Astrocyte of the cerebellum (primary cell): ENCODE data around the gene MUC20.
A peak's percentile ranks its signal among the peaks of the same experiment; 100 is the strongest.
"Not testable (repeated sequence)": the region's sequence is repeated elsewhere in the genome, so short reads cannot be mapped to it uniquely, and the experiment has no call there.

ENCODE experiments used
- DNase-seq: peaks from one replicate; pipeline ENCODE4 v3.0.0-alpha.2; 2011; ENCODE audit warnings: low read depth
- H3K4me3 ChIP-seq: 2 replicates; pipeline ENCODE4 v1.5.1; 2011; ENCODE audit warnings: mild to moderate bottlenecking, low read depth, low read length, moderate library complexity
- in situ Hi-C: cut with HindIII; loops from 2 replicates; pipeline ENCODE4 v1.10.0; 2017; ENCODE audit warnings: low sequenced_read_pairs
- TF ChIP-seq, protein P1 (sequence below): IDR thresholded peaks from 2 replicates; pipeline ENCODE4 v1.5.1; 2012; ENCODE audit warnings: low read length, low read depth, moderate library complexity, mild to moderate bottlenecking; ENCODE audit errors: missing control alignments

The MUC20 gene

GRCh38 chr3:195769551-195769950 lies 48.8 kb downstream of the MUC20 start:
- in situ Hi-C loops = no loop called here
- TF ChIP-seq, protein P1, sequence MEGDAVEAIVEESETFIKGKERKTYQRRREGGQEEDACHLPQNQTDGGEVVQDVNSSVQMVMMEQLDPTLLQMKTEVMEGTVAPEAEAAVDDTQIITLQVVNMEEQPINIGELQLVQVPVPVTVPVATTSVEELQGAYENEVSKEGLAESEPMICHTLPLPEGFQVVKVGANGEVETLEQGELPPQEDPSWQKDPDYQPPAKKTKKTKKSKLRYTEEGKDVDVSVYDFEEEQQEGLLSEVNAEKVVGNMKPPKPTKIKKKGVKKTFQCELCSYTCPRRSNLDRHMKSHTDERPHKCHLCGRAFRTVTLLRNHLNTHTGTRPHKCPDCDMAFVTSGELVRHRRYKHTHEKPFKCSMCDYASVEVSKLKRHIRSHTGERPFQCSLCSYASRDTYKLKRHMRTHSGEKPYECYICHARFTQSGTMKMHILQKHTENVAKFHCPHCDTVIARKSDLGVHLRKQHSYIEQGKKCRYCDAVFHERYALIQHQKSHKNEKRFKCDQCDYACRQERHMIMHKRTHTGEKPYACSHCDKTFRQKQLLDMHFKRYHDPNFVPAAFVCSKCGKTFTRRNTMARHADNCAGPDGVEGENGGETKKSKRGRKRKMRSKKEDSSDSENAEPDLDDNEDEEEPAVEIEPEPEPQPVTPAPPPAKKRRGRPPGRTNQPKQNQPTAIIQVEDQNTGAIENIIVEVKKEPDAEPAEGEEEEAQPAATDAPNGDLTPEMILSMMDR = no peak

GRCh38 chr3:195770081-195770840 lies 49.5 kb downstream of the MUC20 start:
- in situ Hi-C loops = no loop called here
- TF ChIP-seq, protein P1 = no peak
- H3K4me3 ChIP-seq = no peak overlapping the region
- no peak for DNase-seq

More at GRCh38 chr3:195769551-195769950, 48.8 kb downstream of the MUC20 start:
- no peak for DNase-seq
- H3K4me3 ChIP-seq = no peak overlapping the region

DNA sequence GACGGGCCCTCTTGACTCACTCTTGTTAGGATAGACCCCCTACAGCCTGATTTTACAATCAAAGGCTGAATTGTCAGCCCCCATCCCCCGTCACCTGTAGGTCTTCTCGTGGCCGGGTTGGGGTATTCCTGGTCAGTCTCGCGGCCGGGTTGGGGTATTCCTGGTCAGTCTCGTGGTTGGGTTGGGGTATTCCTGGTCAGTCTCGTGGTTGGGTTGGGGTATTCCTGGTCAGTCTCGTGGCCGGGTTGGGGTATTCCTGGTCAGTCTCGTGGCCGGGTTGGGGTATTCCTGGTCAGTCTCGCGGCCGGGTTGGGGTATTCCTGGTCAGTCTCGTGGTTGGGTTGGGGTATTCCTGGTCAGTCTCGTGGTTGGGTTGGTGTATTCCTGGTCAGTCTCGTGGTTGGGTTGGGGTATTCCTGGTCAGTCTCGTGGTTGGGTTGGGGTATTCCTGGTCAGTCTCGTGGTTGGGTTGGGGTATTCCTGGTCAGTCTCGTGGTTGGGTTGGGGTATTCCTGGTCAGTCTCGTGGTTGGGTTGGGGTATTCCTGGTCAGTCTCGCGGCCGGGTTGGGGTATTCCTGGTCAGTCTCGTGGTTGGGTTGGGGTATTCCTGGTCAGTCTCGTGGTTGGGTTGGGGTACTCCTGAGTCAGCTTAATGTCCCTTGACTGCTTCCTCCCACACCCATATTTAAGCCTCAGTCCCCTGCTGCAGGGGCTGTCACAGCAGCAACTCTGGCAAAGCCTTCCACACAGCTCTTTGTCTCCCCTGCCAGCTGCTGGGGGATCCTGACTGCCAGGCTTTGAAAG lies 50.3 kb downstream of the MUC20 start:
- DNase-seq, H3K4me3 ChIP-seq, in situ Hi-C loops: not testable (repeated sequence)

GRCh38 chr3:195771646-195772300 lies 51.0 kb downstream of the MUC20 start:
- DNase-seq = no peak
- in situ Hi-C loops = no loop called here
- no peak overlapping the region for H3K4me3 ChIP-seq
- TF ChIP-seq, protein P1 = no peak

- in situ Hi-C loops = no loop called here
- H3K4me3 ChIP-seq = no peak overlapping the region
- DNase-seq = no peak
- TF ChIP-seq, protein P1 = no peak
Observed at GRCh38 chr3:195773956-195774537, 53.3 kb downstream of the MUC20 start.

DNA sequence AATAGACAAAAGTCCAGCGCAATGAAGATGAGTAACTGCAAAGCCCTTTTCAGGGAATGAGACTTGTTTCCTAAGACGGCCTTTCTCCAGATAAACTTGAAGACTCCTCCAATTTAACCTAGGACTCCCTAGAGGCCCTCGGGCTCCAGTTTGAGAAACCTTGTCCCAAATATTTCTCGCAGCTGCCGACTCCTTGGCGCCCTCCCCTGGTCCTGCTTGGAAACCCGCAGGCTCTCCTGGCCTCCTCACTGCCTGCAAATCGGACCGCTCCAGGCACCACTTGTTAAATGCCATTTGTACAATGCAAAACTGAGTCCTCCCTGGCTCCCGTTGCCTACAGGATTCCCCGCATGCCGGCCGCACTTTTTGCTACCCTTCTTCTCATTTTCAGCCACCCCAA lies 54.1 kb downstream of the MUC20 start:
- in situ Hi-C loops = no loop called here
- no peak for DNase-seq
- H3K4me3 ChIP-seq = no peak overlapping the region
- TF ChIP-seq, protein P1 = peak; percentile 56
